GM23338 (cell line): Measurements from ENCODE around the gene VSX1. TPM values are rescaled to one million over a fixed set of nuclear protein-coding genes. Genes with fewer than 3 reads are reported as not detected.

Experiments used
- ATAC-seq: fragments of 200-7000 bp; cut with Tn5 transposase; 3 replicates; pipeline ENCODE4 v1.9.1; 2020
- DNase-seq: peaks from one replicate; pipeline ENCODE4 v3.0.0-alpha.2; 2015; ENCODE audit warnings: low spot score
- H2AFZ ChIP-seq: fragments of 200-600 bp; sonication (generic); 2 replicates; pipeline ENCODE4 v1.8.0; 2016; ENCODE audit warnings: antibody characterized with exemption, mild to moderate bottlenecking, moderate library complexity
- H3F3A ChIP-seq: fragments of 200-600 bp; sonication (generic); replicated peaks from 2 replicates; pipeline ENCODE4 v1.8.0; 2017; ENCODE audit warnings: antibody characterized with exemption, mixed run types, low read depth
- H3K27ac ChIP-seq: fragments of 200-600 bp; sonication (generic); 2 replicates; pipeline ENCODE4 v1.6.1; 2016; ENCODE audit warnings: low read depth
- H3K27me3 ChIP-seq: fragments of 200-600 bp; sonication (generic); 2 replicates; pipeline ENCODE4 v1.8.0; 2016; ENCODE audit warnings: mild to moderate bottlenecking, mixed run types, moderate library complexity; ENCODE audit not compliant: insufficient read depth
- H3K36me3 ChIP-seq: fragments of 200-600 bp; sonication (generic); 2 replicates; pipeline ENCODE4 v1.8.0; 2016; ENCODE audit warnings: mild to moderate bottlenecking; ENCODE audit not compliant: insufficient read depth
- H3K4me1 ChIP-seq: fragments of 200-600 bp; sonication (generic); 2 replicates; pipeline ENCODE4 v1.8.0; 2016; ENCODE audit warnings: mild to moderate bottlenecking, moderate library complexity; ENCODE audit not compliant: insufficient read depth
- H3K4me2 ChIP-seq: fragments of 200-600 bp; sonication (generic); 2 replicates; pipeline ENCODE4 v1.7.1; 2017; ENCODE audit warnings: mixed run types
- H3K4me3 ChIP-seq: fragments of 200-600 bp; sonication (generic); 2 replicates; pipeline ENCODE4 v1.6.1; 2016; ENCODE audit warnings: mixed run types
- H3K79me2 ChIP-seq: fragments of 200-600 bp; sonication (generic); replicated peaks from 2 replicates; pipeline ENCODE4 v1.8.0; 2017; ENCODE audit warnings: mild to moderate bottlenecking; ENCODE audit not compliant: insufficient read depth
- H3K9me2 ChIP-seq: fragments of 200-600 bp; sonication (generic); 2 replicates; pipeline ENCODE4 v1.8.0; 2017; ENCODE audit not compliant: insufficient read depth
- H4K20me1 ChIP-seq: fragments of 200-600 bp; sonication (generic); replicated peaks from 2 replicates; pipeline ENCODE4 v1.8.0; 2017; ENCODE audit warnings: mild to moderate bottlenecking; ENCODE audit not compliant: insufficient read depth
- H3K27ac Mint-ChIP-seq: 2 replicates; pipeline ENCODE4 v1.8.0; 2020; ENCODE audit warnings: inconsistent platforms, mild to moderate bottlenecking, moderate library complexity, mixed read lengths
- H3K27me3 Mint-ChIP-seq: 3 replicates; pipeline ENCODE4 v1.8.0; 2022; ENCODE audit warnings: low read depth, mild to moderate bottlenecking, moderate library complexity, mixed read lengths, inconsistent platforms; ENCODE audit not compliant: insufficient read depth, poor library complexity
- H3K36me3 Mint-ChIP-seq: 3 replicates; pipeline ENCODE4 v1.8.0; 2021; ENCODE audit warnings: low read depth, mild to moderate bottlenecking, inconsistent platforms, moderate library complexity, mixed read lengths
- H3K4me1 Mint-ChIP-seq: 3 replicates; pipeline ENCODE4 v1.8.0; 2020; ENCODE audit warnings: mild to moderate bottlenecking, inconsistent platforms, mixed read lengths
- H3K4me3 Mint-ChIP-seq: 3 replicates; pipeline ENCODE4 v1.8.0; 2021; ENCODE audit warnings: moderate library complexity, mild to moderate bottlenecking, inconsistent platforms, mixed read lengths
- H3K9me3 Mint-ChIP-seq: 3 replicates; pipeline ENCODE4 v1.8.0; 2020; ENCODE audit warnings: moderate library complexity, mild to moderate bottlenecking, inconsistent platforms, mixed read lengths
- CREB1 ChIP-seq: fragments of 250-450 bp; sonication (Bioruptor Pico); IDR thresholded peaks from 2 replicates; pipeline ENCODE4 v1.5.0; 2020; ENCODE audit warnings: low read depth, mild to moderate bottlenecking, moderate library complexity
- ETS1 ChIP-seq: IDR thresholded peaks from 2 replicates; pipeline ENCODE4 v1.6.1; 2016; ENCODE audit warnings: antibody characterized with exemption
- EZH2 ChIP-seq: fragments of 200-600 bp; sonication (generic); IDR thresholded peaks from one replicate; pipeline ENCODE4 v1.8.0; 2017; ENCODE audit warnings: antibody characterized with exemption, mild to moderate bottlenecking, low read depth; ENCODE audit not compliant: unreplicated experiment
- EZH2phosphoT487 ChIP-seq: fragments of 200-600 bp; sonication (generic); IDR thresholded peaks from one replicate; pipeline ENCODE4 v1.8.1; 2018; ENCODE audit warnings: antibody characterized with exemption; ENCODE audit not compliant: unreplicated experiment
- JUNB ChIP-seq: IDR thresholded peaks from one replicate; pipeline ENCODE4 v1.6.1; 2016; ENCODE audit warnings: antibody characterized with exemption; ENCODE audit not compliant: unreplicated experiment
- NANOG ChIP-seq: IDR thresholded peaks from 2 replicates; pipeline ENCODE4 v1.6.1; 2016; ENCODE audit warnings: antibody characterized with exemption, borderline replicate concordance
- POLR2AphosphoS5 ChIP-seq: IDR thresholded peaks from 2 replicates; pipeline ENCODE4 v1.6.1; 2016; ENCODE audit warnings: antibody characterized with exemption, low read depth
- STAT1 ChIP-seq: IDR thresholded peaks from one replicate; pipeline ENCODE4 v1.6.1; 2016; ENCODE audit warnings: antibody characterized with exemption; ENCODE audit not compliant: unreplicated experiment
- ZNF114 ChIP-seq: fragments of 250-450 bp; sonication (Bioruptor Pico); IDR thresholded peaks from 2 replicates; pipeline ENCODE4 v1.5.0; 2020; ENCODE audit warnings: mild to moderate bottlenecking, moderate library complexity
- ZNF331 ChIP-seq: fragments of 250-450 bp; sonication (Bioruptor Pico); IDR thresholded peaks from 2 replicates; pipeline ENCODE4 v1.5.0; 2020; ENCODE audit warnings: low read depth, mild to moderate bottlenecking, moderate library complexity
- ZNF462 ChIP-seq: fragments of 250-450 bp; sonication (Bioruptor Pico); IDR thresholded peaks from 2 replicates; pipeline ENCODE4 v1.5.0; 2020; ENCODE audit warnings: mild to moderate bottlenecking, moderate library complexity
- polyA plus RNA-seq: library from polyadenylated mRNA; unstranded; fragments of >200 nt; fragmentation: Nextera tagmentation; extraction: Ambion mirVana; gene quantifications from 2 replicates; pipeline ENCODE4 v1.2.1, GENCODE V29; 2016
- total RNA-seq: library from RNA; depleted of rRNA; stranded (reverse); fragments of >200 nt; shearing (Covaris generic); gene quantifications from 2 replicates; pipeline ENCODE4 v1.2.3, GENCODE V29; 2014
- TF ChIP-seq, protein P1 (sequence below), 2 experiments: fragments of 200-600 bp in 1 of 2; sonication (generic) in 1 of 2; conservative IDR thresholded peaks; 2 replicates each; pipeline versions ENCODE4 v1.5.1 to v1.6.1; 2016 to 2017; ENCODE audit warnings: antibody characterized with exemption in 2 of 2, low read depth in 2 of 2, mild to moderate bottlenecking in 2 of 2, moderate library complexity in 1 of 2

Gene VSX1
- total and polyA plus RNA-seq, 2 experiments from 2014 or later: 0.73 TPM; not detected in 1

GRCh38 chr20:25050082-25050481 is 31.9 kb downstream of the VSX1 start:
- Mint-ChIP-seq H3K27me3 (peaks cover 11% of the 10 kb centered on the region), H3K4me1 (peaks cover 10% of the 10 kb centered on the region; the same call in 1 of the 3 replicates)
- H3K27me3 ChIP-seq: peaks cover 3% of the 10 kb centered on the region; the same call in 1 of the 2 replicates

DNA sequence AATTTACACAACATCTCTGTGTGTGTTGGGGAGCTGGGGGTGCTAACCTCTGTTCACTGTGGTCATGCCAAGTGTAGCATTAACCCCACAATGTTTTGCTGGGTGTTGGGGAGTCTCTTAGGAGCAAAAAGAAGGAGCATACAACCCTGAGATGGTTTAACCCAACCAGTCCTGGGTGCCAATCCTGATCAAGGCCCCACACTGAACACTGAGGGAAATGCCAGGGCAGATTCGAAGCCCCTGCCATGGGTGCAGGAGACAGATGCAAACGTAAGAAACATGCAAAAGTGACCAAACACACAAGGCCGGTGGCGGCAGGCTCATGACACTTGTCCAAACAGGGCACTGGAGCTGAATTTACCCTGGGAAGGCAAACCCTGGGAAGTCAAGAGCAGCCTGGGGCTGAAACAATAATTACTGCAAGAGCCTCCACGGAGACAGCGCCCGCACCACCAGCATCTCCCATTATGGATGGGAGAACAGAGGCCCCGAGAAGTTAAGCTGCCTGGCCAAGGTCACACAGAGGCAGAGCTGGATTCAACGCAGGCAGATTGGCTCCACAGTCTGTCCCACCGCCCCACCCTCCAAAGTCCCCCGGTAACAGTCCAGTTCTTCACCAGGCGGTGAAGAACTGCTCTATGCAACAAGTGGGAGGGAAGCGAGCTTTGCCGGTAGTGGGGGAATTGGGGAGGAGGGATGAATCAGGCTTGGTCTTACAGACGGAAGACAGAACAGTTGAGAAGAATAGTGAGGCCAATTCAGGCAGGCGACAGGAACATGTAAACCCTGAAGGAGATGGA is 32.5 kb downstream of the VSX1 start:
- no peak overlapping the region for H2AFZ ChIP-seq
- H3K4me1 ChIP-seq: peaks cover 8% of the 10 kb centered on the region; the same call in 1 of the 2 replicates
- no peak overlapping the region for H3K4me3 Mint-ChIP-seq
- no peaks in the 10 kb centered on the region for H3K36me3 ChIP-seq
- H3K79me2 ChIP-seq: no peaks in the 10 kb centered on the region
- H3K4me2 ChIP-seq: no peak overlapping the region
- no peaks in the 10 kb centered on the region; the same call in 1 of the 2 replicates for H3K9me2 ChIP-seq
- no peaks in the 10 kb centered on the region for H4K20me1 ChIP-seq
- H3F3A ChIP-seq: no peaks in the 10 kb centered on the region
- no peak overlapping the region for H3K27ac Mint-ChIP-seq
- H3K4me3 ChIP-seq: no peak overlapping the region
- H3K27ac ChIP-seq: no peak overlapping the region
- no peak for ATAC-seq
- no peaks in the 10 kb centered on the region for H3K27me3 ChIP-seq
- no peak for DNase-seq
- no peaks in the 10 kb centered on the region for H3K9me3 Mint-ChIP-seq
- H3K27me3 Mint-ChIP-seq: peaks cover 10% of the 10 kb centered on the region
- H3K4me1 Mint-ChIP-seq: peaks cover 10% of the 10 kb centered on the region; the same call in 1 of the 3 replicates
- H3K36me3 Mint-ChIP-seq: no peaks in the 10 kb centered on the region
- no peak for TF ChIP-seq ZNF114 (CRISPR knock-in tag)
- TF ChIP-seq ZNF462 (CRISPR knock-in tag): no peak
- TF ChIP-seq EZH2: no peak

More at GRCh38 chr20:25050082-25050481, 31.9 kb downstream of the VSX1 start:
- no peak for DNase-seq
- H3K4me1 ChIP-seq: peaks cover 8% of the 10 kb centered on the region; the same call in 1 of the 2 replicates
- H3K4me2 ChIP-seq: no peak overlapping the region
- no peak overlapping the region for H3K4me3 ChIP-seq
- H2AFZ ChIP-seq: no peak overlapping the region
- no peaks in the 10 kb centered on the region for H3K79me2 ChIP-seq
- no peaks in the 10 kb centered on the region for H3F3A ChIP-seq
- TF ChIP-seq STAT1 (no peak), POLR2AphosphoS5 (no peak), CREB1 (no peak), EZH2 (no peak), JUNB (no peak), EZH2phosphoT487 (no peak), ZNF331 (no peak), NANOG (no peak), ETS1 (no peak), ZNF114 (CRISPR knock-in tag) (no peak)
- TF ChIP-seq, protein P1, sequence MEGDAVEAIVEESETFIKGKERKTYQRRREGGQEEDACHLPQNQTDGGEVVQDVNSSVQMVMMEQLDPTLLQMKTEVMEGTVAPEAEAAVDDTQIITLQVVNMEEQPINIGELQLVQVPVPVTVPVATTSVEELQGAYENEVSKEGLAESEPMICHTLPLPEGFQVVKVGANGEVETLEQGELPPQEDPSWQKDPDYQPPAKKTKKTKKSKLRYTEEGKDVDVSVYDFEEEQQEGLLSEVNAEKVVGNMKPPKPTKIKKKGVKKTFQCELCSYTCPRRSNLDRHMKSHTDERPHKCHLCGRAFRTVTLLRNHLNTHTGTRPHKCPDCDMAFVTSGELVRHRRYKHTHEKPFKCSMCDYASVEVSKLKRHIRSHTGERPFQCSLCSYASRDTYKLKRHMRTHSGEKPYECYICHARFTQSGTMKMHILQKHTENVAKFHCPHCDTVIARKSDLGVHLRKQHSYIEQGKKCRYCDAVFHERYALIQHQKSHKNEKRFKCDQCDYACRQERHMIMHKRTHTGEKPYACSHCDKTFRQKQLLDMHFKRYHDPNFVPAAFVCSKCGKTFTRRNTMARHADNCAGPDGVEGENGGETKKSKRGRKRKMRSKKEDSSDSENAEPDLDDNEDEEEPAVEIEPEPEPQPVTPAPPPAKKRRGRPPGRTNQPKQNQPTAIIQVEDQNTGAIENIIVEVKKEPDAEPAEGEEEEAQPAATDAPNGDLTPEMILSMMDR (conservative IDR thresholded peaks at IDR 0.05; ENCODE audit: low read depth in 2 of 2): no peak
- Mint-ChIP-seq H3K4me3 (no peak overlapping the region), H3K27ac (no peak overlapping the region), H3K9me3 (no peaks in the 10 kb centered on the region), H3K36me3 (no peaks in the 10 kb centered on the region)
- H3K9me2 ChIP-seq: no peaks in the 10 kb centered on the region; the same call in 1 of the 2 replicates
- no peaks in the 10 kb centered on the region for H3K36me3 ChIP-seq
- no peaks in the 10 kb centered on the region for H4K20me1 ChIP-seq
- no peak for ATAC-seq
- H3K27ac ChIP-seq: no peak overlapping the region
